H1 (cell line): Measurements from ENCODE around the gene FNDC7. TPM values are rescaled to one million over a fixed set of nuclear protein-coding genes. Genes with fewer than 3 reads are reported as not detected.
A peak's percentile ranks its signal among the peaks of the same experiment; 100 is the strongest.

Experiments used
- CHD2 ChIP-seq: IDR thresholded peaks from 2 replicates; pipeline ENCODE4 v1.6.1; 2012; ENCODE audit warnings: low read length, improper control_type of control experiment
- CHD7 ChIP-seq: fragments of 300-600 bp; sonication (generic); IDR thresholded peaks from 2 replicates; pipeline ENCODE4 v1.7.1; 2012; ENCODE audit warnings: low read length, moderate library complexity, mild to moderate bottlenecking, inconsistent platforms; ENCODE audit not compliant: insufficient replicate concordance
- HDAC6 ChIP-seq: IDR thresholded peaks from one replicate; pipeline ENCODE4 v1.7.1; 2012; ENCODE audit warnings: low read depth, mild to moderate bottlenecking, inconsistent platforms, low read length, moderate library complexity
- JUN ChIP-seq: IDR thresholded peaks from 2 replicates; pipeline ENCODE4 v1.6.1; 2011; ENCODE audit warnings: low read depth, mild to moderate bottlenecking, improper control_type of control experiment, low read length
- KDM4A ChIP-seq: IDR thresholded peaks from one replicate; pipeline ENCODE4 v1.7.1; 2012; ENCODE audit warnings: low read depth, mild to moderate bottlenecking, moderate library complexity, low read length, inconsistent platforms; ENCODE audit not compliant: severe bottlenecking
- SIRT6 ChIP-seq: IDR thresholded peaks from one replicate; pipeline ENCODE4 v1.7.1; 2012; ENCODE audit warnings: low read length, inconsistent platforms
- TCF12 ChIP-seq: IDR thresholded peaks from 2 replicates; pipeline ENCODE4 v1.6.1; 2011; ENCODE audit warnings: low read depth, mild to moderate bottlenecking, low read length
- polyA plus RNA-seq, 7 experiments: library from polyadenylated mRNA; depleted of rRNA in 3 of 7; stranded (reverse) in 5 of 7; unstranded in 2 of 7; fragments of >200 nt in 5 of 7; fragments of 200-250 nt in 2 of 7; gene quantifications; 1 replicate in 5 of 7; 2 replicates in 1 of 7; 4 replicates in 1 of 7; pipeline versions ENCODE4 v1.2.1 to v1.2.3, GENCODE V29; 2011 to 2013; ENCODE audit warnings: missing spikeins in 2 of 7, mixed read lengths in 2 of 7
- total RNA-seq: library from RNA; stranded (reverse); fragmentation: NEBNext Ultra II Directional; extraction: Animal tissue kit (Norgen Biotek cat#: 25700); gene quantifications from 2 replicates; pipeline ENCODE4 v1.2.1, GENCODE V29; 2021

Gene FNDC7
- total and polyA plus RNA-seq, 2 of the 8 experiments (the other 6 are each of a cell fraction or from before 2014, with no cell fraction given), result 0.13 to 0.20 TPM

DNA sequence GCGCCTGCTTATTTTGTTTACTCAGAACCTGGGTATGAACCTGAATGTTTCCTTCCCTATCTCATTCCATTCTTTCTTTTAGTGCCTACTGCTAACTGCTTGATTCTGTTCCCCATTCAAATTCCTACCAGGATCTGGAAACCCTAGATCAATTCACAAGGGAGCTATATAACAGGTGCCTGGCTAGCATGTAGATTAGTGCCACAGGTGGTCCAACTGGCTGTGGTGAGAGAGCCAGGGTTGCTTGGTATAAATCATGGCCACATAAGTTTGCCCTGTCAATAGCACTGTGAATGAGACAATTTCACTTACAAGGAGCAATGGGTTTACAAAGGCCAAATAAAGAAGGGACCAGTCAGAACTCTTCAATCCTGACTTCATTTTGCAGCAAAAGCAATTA is 27.2 kb upstream of the FNDC7 start (continued):
- no peak for TF ChIP-seq CHD7
- TF ChIP-seq CHD2, result no peak
- TF ChIP-seq SIRT6, result no peak
- no peak for TF ChIP-seq HDAC6
- TF ChIP-seq KDM4A, result no peak
- TF ChIP-seq JUN, result no peak
- TF ChIP-seq TCF12, result 0 out of 2 replicates have a peak, but pooled peaks have one; percentile 7
- TF ChIP-seq, all 59 proteins: peak for 1
